SK-N-DZ (cell line): Measurements from ENCODE around the gene NUDT22.

ENCODE experiments used
- DNase-seq: peaks from one replicate; pipeline ENCODE4 v3.0.0-alpha.2; 2015; ENCODE audit warnings: low spot score

NUDT22 gene

DNA sequence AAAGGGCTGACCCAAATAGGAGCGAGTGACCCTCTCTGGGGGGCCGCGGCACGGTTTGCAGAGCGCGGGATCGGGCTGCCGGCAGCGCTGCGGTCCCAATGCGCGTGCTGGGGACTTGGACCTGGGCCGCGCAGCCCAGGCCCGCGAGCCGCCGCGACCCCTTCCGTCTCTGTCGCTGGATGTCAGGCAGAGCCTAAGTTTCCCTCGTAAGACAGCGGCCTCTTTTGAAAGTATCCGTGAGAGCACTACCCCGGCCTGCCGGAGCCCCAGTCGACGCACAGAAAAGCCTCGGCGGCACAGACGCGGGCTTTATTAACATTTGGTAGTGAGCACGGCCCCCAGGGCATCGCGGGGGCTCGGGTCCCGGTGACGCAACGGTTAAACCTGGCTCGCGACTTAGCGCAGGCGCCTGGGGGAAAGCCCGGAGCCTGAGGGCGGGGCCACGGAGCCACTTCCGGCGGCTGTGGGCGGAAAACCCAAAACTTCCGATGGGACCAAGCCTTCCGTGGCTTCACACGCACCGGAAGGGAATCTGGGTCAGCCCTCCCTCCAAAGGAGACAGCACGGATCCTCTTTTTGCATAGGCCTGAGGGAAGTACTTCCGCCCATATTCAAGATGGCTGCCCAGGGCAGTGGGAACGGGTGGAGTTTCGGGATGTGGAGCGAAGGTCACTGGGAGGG lies 43.6 kb downstream of the NUDT22 start:
- DNase-seq: peak; percentile 100

DNA sequence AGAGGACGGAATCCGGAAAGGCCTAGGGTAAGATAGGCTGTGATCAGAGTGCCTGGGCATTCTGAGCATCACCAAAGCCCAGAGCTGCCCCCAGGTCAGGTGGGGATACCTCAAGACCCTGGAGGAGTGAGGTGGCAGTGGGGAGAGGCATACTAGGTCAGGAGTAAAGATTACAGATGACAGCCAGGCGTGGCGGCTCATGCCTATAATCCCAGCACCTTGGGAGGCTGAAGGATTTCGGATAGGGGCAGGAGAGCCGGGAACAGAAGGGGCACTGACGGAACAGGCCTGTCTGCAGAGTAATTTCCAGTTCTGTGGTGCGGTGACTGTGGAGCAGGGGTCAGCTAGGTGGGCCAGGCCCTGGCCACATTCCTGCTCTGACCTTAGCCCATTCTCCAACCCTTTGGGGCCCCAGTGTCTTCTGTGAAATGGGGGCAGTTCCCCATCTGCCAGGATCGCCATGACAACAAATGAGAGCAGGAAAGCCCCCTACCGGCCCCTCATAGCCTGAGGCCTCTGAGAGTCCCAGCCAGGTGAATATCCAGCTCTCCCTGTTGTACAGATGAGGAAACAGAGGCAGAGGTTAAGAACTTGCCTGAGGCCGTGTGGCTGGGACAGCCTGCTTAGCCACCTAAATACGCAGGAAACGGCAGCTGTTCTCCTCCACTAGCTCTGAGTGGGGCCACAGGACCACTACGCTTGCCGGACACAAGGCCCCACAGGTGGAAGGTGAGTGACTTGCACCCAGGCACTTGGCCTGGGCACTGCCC lies 49.1 kb downstream of the NUDT22 start:
- DNase-seq: no peak

DNA sequence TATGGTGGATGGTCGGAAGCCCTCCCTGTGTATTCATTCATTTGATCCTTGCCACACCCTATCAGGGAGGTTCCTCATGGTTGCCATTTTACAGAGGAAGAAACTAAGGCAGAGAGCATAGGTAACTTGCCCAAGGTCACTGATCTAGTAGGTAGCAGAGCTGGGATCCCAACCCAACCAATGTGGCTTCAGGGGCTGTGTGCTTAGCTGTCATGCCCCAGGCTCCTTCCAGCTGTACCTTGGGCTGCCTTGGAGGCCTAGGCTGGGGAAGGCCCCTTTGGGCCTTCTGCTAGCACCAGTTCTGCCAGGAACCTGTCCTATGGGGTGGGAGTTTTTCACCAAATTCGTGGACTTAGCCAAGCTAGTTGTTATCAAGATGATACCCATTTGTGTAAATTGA lies 49.8 kb downstream of the NUDT22 start:
- DNase-seq: no peak

DNA sequence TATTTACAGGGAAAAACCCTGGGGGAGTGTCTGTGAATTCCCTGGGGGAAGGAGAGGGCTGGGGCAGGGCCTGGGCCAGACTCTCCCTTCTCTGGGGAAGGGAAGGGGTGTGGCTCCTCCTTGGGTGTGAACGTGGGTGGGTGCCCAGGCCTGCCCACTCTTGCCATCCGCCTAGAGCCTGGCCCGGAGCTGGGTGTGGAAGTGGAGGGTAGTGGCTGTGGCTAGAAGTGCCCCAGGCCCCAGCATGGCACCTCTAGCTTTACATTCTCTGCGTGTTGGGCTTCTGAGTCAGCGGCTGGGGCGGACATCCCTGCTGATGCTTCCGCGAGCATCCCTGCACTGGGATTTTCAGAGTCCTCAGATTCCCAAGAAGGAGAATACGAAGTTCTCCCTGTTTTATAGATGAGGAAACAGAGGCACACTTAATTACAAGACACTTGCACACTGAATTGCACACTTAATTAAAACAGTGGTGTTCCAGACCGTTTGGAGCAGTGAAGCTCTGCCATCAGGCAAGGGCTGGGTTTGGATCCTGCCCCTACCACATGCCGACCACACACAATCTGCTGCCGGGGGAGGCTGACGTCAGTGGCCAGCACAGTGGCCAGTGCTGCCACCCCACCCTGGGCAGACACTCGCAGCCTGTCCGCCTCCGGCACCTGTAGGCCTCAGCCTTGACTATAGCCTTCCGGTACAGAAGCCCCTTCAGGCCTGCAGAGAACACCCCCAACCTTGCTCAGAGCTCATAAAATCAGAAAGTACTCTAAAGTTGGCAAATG lies 50.8 kb downstream of the NUDT22 start:
- DNase-seq: no peak

DNA sequence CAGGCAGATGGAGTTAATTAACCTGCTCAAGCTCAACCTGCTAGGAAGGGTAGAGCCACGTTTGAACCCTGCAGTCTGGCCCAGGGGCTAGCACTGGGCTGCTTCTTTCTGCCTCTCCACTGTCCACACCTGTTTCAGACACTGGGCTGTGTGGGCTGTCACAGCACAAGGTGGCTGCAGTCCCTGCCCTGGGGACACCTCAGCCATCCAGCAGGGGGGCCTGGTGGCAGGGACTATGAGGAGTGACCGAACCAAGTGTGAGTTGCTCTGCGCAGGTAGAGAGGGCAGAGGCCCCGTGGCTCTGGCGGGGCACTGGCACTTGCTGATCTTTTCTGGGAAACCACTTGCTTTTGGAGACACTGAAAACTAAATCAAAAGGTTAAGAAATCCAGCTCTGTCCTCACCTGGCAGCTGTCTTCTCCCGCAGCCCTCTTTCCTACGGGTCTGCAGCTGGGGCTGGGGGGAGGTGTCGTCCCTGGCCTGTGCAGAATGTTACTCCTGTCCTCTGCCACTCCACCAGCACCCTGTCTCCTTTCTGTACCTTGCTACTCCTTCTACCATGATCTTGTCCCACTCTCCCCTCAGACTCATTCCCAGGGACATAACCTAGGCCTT lies 52.6 kb downstream of the NUDT22 start:
- no peak for DNase-seq
